KOPT-K1 (cell line): ENCODE data around the gene CSNK1E.

Source experiments
- H3K27ac ChIP-seq: fragments of 200-600 bp; sonication (generic); 2 replicates; pipeline ENCODE4 v1.5.1; 2016; ENCODE audit warnings: antibody characterized with exemption, mild to moderate bottlenecking, low read depth, low read length; ENCODE audit not compliant: poor library complexity, severe bottlenecking
- H3K36me3 ChIP-seq: fragments of 200-600 bp; sonication (generic); 2 replicates; pipeline ENCODE4 v1.5.1; 2017; ENCODE audit warnings: antibody characterized with exemption, mild to moderate bottlenecking, low read length, moderate library complexity; ENCODE audit not compliant: insufficient read depth
- H3K9me3 ChIP-seq: fragments of 200-600 bp; sonication (generic); 2 replicates; pipeline ENCODE4 v1.5.1; 2017; ENCODE audit warnings: antibody characterized with exemption, low read length, mild to moderate bottlenecking; ENCODE audit not compliant: insufficient read depth, poor library complexity, severe bottlenecking

The CSNK1E gene

DNA sequence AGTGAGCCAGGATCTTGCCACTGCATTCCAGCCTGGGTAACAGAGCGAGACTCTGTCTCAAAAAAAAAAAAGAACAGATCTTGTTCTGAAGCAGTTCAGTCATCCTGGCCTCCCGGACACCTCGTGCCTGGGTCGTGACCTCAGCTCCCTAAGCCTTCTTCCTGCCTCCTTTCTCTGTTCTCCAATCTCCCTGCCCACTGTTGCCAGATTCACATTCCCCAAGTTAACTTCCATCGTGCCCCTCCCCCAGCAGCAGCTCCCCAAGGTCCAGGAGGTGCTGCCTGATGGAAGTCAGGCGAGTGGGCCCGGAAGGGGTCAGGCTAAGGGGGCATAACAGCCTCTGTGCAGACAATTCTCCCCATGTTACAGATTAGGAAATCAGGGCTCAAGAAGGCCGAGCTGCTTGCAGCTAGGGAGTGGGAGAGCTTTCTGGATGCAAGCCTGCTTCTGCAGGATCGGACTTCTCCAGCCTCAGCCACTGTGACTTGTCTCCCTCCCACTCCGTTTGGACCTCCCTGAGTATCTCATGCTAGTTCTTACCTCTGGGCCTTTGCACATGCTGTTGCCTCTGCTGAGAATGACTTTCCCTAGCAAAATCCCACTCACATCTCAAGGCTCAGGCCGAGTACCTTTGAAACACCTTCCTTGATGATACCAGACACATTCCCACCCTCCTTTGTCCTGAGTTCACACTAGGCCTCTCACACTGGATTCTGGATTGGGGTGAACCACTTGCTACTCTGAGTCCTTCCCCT, 30.1 kb downstream of the CSNK1E start:
- no peak overlapping the region for H3K27ac ChIP-seq

GRCh38 chr22:38285018-38285417, 32.2 kb downstream of the CSNK1E start:
- Histone ChIP-seq H3K27ac (no peak overlapping the region), H3K9me3 (no peaks in the 10 kb centered on the region), H3K36me3 (0 out of 2 replicates have a peak, but pooled peaks cover 7% of the 10 kb centered on the region)

More for the DNA sequence above, 30.1 kb downstream of the CSNK1E start:
- Histone ChIP-seq H3K36me3 (peaks cover 10% of the 10 kb centered on the region; the same call in 1 of the 2 replicates), H3K9me3 (no peaks in the 10 kb centered on the region)

DNA sequence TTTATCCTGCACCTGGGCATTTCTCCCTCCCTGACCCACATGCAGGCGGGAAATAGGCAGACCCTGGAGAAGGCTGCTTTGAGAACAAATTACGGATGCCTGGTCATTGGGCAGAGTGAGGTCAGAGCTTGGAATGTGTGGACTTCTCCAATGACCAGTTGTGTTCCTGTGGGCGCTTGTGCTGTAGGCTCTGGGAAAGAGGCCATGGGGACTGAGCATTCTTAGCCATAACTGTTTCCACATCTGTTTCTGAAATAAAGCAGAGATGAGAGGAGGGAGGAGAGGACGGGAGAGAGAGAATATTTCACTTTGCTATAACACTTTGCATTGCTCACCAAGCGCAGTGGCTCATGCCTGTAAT, 33.2 kb downstream of the CSNK1E start:
- Histone ChIP-seq H3K36me3 (no peaks in the 10 kb centered on the region), H3K9me3 (no peaks in the 10 kb centered on the region), H3K27ac (no peak overlapping the region)

- H3K27ac ChIP-seq: no peak overlapping the region
- no peaks in the 10 kb centered on the region for H3K9me3 ChIP-seq
- no peaks in the 10 kb centered on the region for H3K36me3 ChIP-seq
Observed at GRCh38 chr22:38282397-38282796, 34.8 kb downstream of the CSNK1E start.

- no peaks in the 10 kb centered on the region for H3K9me3 ChIP-seq
- H3K27ac ChIP-seq: no peak overlapping the region
- H3K36me3 ChIP-seq: no peaks in the 10 kb centered on the region
Observed at GRCh38 chr22:38276166-38276565, 41.1 kb downstream of the CSNK1E start.

GRCh38 chr22:38273135-38273826, 44.0 kb downstream of the CSNK1E start:
- Histone ChIP-seq H3K36me3 (no peaks in the 10 kb centered on the region), H3K9me3 (no peaks in the 10 kb centered on the region), H3K27ac (peak overlapping the region; percentile 52)

- H3K27ac ChIP-seq: peak within 1 kb of the TSS; percentile 52
- H3K9me3 ChIP-seq: no peaks in the 10 kb centered on the region
- H3K36me3 ChIP-seq: no peaks in the 10 kb centered on the region
Observed at GRCh38 chr22:38272373-38273134, 44.7 kb downstream of the CSNK1E start, which contains the start of gene TMEM184B. TMEM184B (minus strand) TSS chr22:38273010; CDS start chr22:38247961, 25,049 bp downstream.

- Histone ChIP-seq H3K9me3 (no peaks in the 10 kb centered on the region), H3K36me3 (no peaks in the 10 kb centered on the region), H3K27ac (peak overlapping the region; percentile 52)
Observed at GRCh38 chr22:38271927-38272372, 45.3 kb downstream of the CSNK1E start.

GRCh38 chr22:38271101-38271500, 46.1 kb downstream of the CSNK1E start:
- Histone ChIP-seq H3K9me3 (no peaks in the 10 kb centered on the region), H3K27ac (no peak overlapping the region), H3K36me3 (no peaks in the 10 kb centered on the region)

DNA sequence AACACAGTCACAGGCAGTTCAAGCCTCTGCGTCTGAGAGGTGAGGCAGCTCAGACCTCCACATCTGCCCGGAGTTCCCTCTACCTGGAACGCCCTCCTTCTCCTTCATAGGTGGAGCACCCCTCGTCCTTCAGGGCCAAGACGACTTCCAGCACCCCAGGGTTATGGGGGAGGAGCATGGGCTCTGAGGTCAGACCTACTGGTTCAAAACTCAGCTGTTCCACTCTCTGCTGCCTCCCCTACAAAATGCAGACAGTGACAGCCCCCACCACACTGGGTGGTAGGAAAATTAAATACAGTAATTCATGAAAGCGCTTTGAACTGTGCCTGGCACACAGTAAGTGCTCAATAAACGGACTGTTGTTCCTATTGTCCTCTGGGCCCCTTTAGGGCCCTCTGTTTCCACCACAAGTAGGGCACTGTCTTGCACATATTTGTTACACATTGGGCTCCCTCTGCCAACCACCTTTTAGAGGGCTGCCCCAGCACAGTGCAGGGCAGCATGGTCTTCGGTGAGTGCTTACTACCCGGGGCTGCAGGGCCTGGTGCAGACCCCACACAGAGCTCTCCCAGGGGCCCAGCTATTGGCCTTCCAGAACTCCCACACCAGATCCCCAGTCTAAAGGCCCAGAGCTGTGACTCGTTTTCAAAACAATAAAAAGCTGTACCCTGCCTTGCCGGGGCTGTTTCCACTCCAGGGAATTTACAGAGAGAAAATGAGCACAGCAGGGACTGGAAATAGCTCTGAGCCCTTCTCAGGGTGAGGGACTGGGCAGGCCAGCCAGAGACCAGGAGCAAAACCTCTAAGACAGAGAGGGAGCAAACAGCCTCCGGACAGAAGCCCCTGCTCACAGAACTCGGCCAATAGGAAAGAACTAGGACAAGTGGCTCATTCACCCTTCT, 46.9 kb downstream of the CSNK1E start:
- Histone ChIP-seq H3K36me3 (no peaks in the 10 kb centered on the region), H3K9me3 (no peaks in the 10 kb centered on the region), H3K27ac (no peak overlapping the region)

GRCh38 chr22:38269466-38269865, 47.8 kb downstream of the CSNK1E start:
- Histone ChIP-seq H3K9me3 (no peaks in the 10 kb centered on the region), H3K36me3 (no peaks in the 10 kb centered on the region), H3K27ac (no peak overlapping the region)

DNA sequence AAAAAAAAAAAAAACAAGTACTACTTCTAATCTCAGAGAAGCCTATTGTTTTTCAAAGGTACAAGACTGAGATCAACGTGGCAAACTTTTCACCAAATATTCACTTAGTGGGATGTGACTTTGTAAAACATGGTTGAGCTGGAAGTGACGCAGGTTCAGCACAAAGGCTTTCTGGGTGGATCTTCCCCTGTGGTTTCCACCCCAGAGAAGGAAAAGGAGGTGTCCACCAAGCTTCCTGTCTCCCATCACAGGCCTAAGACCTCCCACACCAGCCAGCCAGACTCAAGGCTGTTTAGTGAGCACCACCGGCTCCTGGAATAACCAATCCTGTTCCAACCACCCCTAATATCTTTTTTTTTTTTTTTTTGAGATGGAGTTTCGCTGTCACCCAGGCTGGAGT, 50.1 kb downstream of the CSNK1E start:
- H3K9me3 ChIP-seq: no peaks in the 10 kb centered on the region
- H3K27ac ChIP-seq: peak overlapping the region; percentile 29
- no peaks in the 10 kb centered on the region for H3K36me3 ChIP-seq

DNA sequence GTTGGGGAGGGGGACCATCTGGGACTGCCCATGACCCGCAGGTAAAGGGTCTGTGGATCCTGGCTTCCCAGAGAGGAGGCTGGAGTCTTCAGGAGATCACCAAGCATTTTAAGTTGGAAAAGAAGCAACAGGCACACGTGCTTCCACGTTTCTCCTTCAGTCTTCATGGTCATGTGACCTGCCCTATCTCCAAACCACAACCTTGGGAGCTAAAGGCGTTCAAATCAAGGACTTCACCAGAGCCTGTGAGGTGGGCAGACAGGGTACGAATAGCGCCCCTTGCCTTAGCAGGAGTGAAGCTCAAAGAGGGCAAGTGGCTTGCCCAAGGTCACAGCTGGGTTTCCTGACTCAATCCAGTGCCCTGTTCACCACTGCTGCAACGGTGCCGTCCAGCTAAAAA, 51.1 kb downstream of the CSNK1E start:
- Histone ChIP-seq H3K36me3 (no peaks in the 10 kb centered on the region), H3K27ac (peak overlapping the region; percentile 29), H3K9me3 (no peaks in the 10 kb centered on the region)

- Histone ChIP-seq H3K36me3 (no peaks in the 10 kb centered on the region), H3K9me3 (no peaks in the 10 kb centered on the region), H3K27ac (no peak overlapping the region)
Observed at GRCh38 chr22:38264322-38264843, 52.9 kb downstream of the CSNK1E start.
